ENCODE results near the gene RHEB. TPM values are rescaled to one million over a fixed set of nuclear protein-coding genes. Genes with fewer than 3 reads are reported as not detected.

RHEB gene
- total RNA-seq, 2 experiments from 2014 or later, result 57.6 to 93.2 TPM

- ChIA-PET POLR2A (no interaction called here), CTCF (ENCODE audit: unreplicated experiment) (no interaction called here)
- H3K36me3 ChIP-seq (ENCODE audit: insufficient read depth, low read length), result no peaks in the 10 kb centered on the region
- H2AFZ ChIP-seq (ENCODE audit: low read length), result no peak overlapping the region
- TF ChIP-seq CTCF (conservative IDR thresholded peaks at IDR 0.05; ENCODE audit: low read length) (no peak), EZH2phosphoT487 (IDR thresholded peaks at IDR 0.05; ENCODE audit: borderline replicate concordance, low read depth, low read length) (no peak)
- H3K9me2 ChIP-seq (ENCODE audit: insufficient read depth, low read length), result no peaks in the 10 kb centered on the region
- intact Hi-C loops (cut with micrococcal nuclease; ENCODE audit: unreplicated experiment), result no loop called here
- H4K20me1 ChIP-seq (ENCODE audit: insufficient read depth, low read length), result no peaks in the 10 kb centered on the region
- H3K9me3 ChIP-seq (ENCODE audit: low read length), result no peaks in the 10 kb centered on the region
- no peak for DNase-seq (ENCODE audit: low spot score)
- H3K4me1 ChIP-seq (ENCODE audit: insufficient read depth, low read length, poor library complexity, severe bottlenecking), result no peaks in the 10 kb centered on the region
- H3K79me2 ChIP-seq (ENCODE audit: insufficient read depth, low read depth, low read length), result no peaks in the 10 kb centered on the region
- no TSS peak for BruUV-seq (replicated peaks)
- H3K4me2 ChIP-seq (ENCODE audit: low read length), result no peak overlapping the region
- H3K27ac ChIP-seq (ENCODE audit: low read depth, low read length, poor library complexity, severe bottlenecking), result no peak overlapping the region
- no peak overlapping the region for H3K4me3 ChIP-seq (ENCODE audit: low read depth, low read length, poor library complexity, severe bottlenecking)
These were observed 62.9 kb downstream of the RHEB start for GRCh38 chr7:151456782-151457181.

GRCh38 chr7:151456276-151456675 lies 63.4 kb downstream of the RHEB start:
- POLR2A ChIA-PET, result no interaction called here
- H3K9me3 ChIP-seq (ENCODE audit: low read length), result no peaks in the 10 kb centered on the region
- no peaks in the 10 kb centered on the region for H3K4me1 ChIP-seq (ENCODE audit: insufficient read depth, low read length, poor library complexity, severe bottlenecking)
- TF ChIP-seq CTCF (conservative IDR thresholded peaks at IDR 0.05; ENCODE audit: low read length) (no peak), EZH2phosphoT487 (IDR thresholded peaks at IDR 0.05; ENCODE audit: borderline replicate concordance, low read depth, low read length) (no peak)
- H3K36me3 ChIP-seq (ENCODE audit: insufficient read depth, low read length), result no peaks in the 10 kb centered on the region
- intact Hi-C loops (cut with micrococcal nuclease; ENCODE audit: unreplicated experiment), result no loop called here
- no peak overlapping the region for H2AFZ ChIP-seq (ENCODE audit: low read length)
- no peaks in the 10 kb centered on the region for H3K79me2 ChIP-seq (ENCODE audit: insufficient read depth, low read depth, low read length)
- CTCF ChIA-PET (ENCODE audit: unreplicated experiment), result no interaction called here
- no peak for DNase-seq (ENCODE audit: low spot score)
- no peak overlapping the region for H3K4me2 ChIP-seq (ENCODE audit: low read length)
- H3K4me3 ChIP-seq (ENCODE audit: low read depth, low read length, poor library complexity, severe bottlenecking), result no peak overlapping the region
- H3K27ac ChIP-seq (ENCODE audit: low read depth, low read length, poor library complexity, severe bottlenecking), result no peak overlapping the region
- no TSS peak for BruUV-seq (replicated peaks)
- H4K20me1 ChIP-seq (ENCODE audit: insufficient read depth, low read length), result no peaks in the 10 kb centered on the region
- H3K9me2 ChIP-seq (ENCODE audit: insufficient read depth, low read length), result no peaks in the 10 kb centered on the region

- no peaks in the 10 kb centered on the region for H4K20me1 ChIP-seq (ENCODE audit: insufficient read depth, low read length)
- H2AFZ ChIP-seq (ENCODE audit: low read length), result no peak overlapping the region
- no peaks in the 10 kb centered on the region for H3K9me3 ChIP-seq (ENCODE audit: low read length)
- H3K9me2 ChIP-seq (ENCODE audit: insufficient read depth, low read length), result no peaks in the 10 kb centered on the region
- H3K79me2 ChIP-seq (ENCODE audit: insufficient read depth, low read depth, low read length), result no peaks in the 10 kb centered on the region
- CTCF ChIA-PET (ENCODE audit: unreplicated experiment), result no interaction called here
- H3K4me3 ChIP-seq (ENCODE audit: low read depth, low read length, poor library complexity, severe bottlenecking), result no peak overlapping the region
- no peaks in the 10 kb centered on the region for H3K4me1 ChIP-seq (ENCODE audit: insufficient read depth, low read length, poor library complexity, severe bottlenecking)
- no peaks in the 10 kb centered on the region for H3K36me3 ChIP-seq (ENCODE audit: insufficient read depth, low read length)
- no peak overlapping the region for H3K4me2 ChIP-seq (ENCODE audit: low read length)
- POLR2A ChIA-PET, result no interaction called here
- H3K27ac ChIP-seq (ENCODE audit: low read depth, low read length, poor library complexity, severe bottlenecking), result no peak overlapping the region
- intact Hi-C loops (cut with micrococcal nuclease; ENCODE audit: unreplicated experiment), result no loop called here
- no peak for TF ChIP-seq EZH2phosphoT487 (IDR thresholded peaks at IDR 0.05; ENCODE audit: borderline replicate concordance, low read depth, low read length)
- TF ChIP-seq CTCF (conservative IDR thresholded peaks at IDR 0.05; ENCODE audit: low read length), result no peak
- no TSS peak for BruUV-seq (replicated peaks)
- no peak for DNase-seq (ENCODE audit: low spot score)
These were observed 64.0 kb downstream of the RHEB start for GRCh38 chr7:151455690-151456089.

Measured in OCI-LY7 (cell line).